GM19099 (cell line): ENCODE results near the gene CPSF6.

ENCODE experiments used
- POLR2A ChIP-seq: IDR thresholded peaks from 3 replicates; pipeline ENCODE4 v1.6.1; 2011; ENCODE audit warnings: low read depth; ENCODE audit not compliant: insufficient read length; ENCODE audit errors: extremely low read depth

The CPSF6 gene

DNA sequence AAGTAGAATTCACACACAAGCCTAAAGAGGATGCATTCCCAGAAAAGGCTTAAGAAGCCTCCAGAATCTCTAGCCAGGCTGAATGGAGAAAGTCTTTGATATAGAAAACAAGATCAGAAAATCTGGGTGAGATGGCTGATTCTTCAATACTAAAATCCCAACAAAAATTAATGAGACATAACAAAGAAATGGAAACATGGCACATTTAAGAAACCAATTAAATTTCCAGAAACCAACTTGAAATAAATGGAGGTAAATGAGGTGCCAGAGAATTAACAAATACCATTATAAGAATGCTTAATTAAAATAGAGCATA is 51.9 kb downstream of the CPSF6 start:
- TF ChIP-seq POLR2A, result no peak

DNA sequence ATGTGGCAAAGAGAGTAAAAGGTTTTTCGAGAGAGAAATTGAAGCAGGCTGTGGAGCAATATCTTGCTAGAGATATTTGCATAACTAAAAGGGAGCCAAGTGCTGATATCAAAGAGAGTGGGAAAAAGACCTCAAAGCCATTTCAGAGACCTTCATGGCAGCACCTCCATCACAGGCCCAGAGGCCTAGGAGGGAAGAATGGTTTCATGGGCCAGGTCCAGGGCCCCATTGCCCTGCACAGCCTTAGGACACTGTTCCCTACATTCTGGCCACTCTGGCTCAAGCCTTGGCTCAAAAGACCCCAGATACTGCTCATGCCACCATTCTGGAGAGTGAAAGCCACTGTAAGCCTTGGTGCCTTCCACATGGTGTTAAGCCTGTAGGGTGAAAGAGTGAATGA is 58.8 kb downstream of the CPSF6 start:
- no peak for TF ChIP-seq POLR2A

- TF ChIP-seq POLR2A, result no peak
Measured at GRCh38 chr12:69298947-69299346, 59.6 kb downstream of the CPSF6 start.

DNA sequence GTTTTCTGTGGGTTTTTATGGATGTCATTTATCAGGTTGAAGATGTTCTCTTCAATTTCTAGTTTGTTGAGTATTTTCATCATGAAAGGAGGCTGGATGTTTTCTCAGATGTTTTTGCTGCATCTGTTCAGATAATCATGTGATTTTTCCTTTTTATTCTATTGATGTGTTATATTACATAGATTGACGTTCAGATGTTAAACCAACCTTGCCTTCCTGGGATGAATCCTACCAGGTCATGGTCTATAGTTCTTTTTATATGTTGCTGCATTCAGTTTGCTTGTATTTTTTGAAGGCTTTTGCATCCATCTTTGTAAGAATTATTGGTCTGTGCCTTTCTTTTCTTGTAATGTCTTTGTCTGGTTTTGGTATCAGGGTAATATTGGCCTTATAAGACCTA is 64.9 kb downstream of the CPSF6 start:
- TF ChIP-seq POLR2A, result no peak

GRCh38 chr12:69309461-69309860 is 70.1 kb downstream of the CPSF6 start:
- TF ChIP-seq POLR2A, result no peak

- no peak for TF ChIP-seq POLR2A
Measured at GRCh38 chr12:69313209-69313608, 73.8 kb downstream of the CPSF6 start.

DNA sequence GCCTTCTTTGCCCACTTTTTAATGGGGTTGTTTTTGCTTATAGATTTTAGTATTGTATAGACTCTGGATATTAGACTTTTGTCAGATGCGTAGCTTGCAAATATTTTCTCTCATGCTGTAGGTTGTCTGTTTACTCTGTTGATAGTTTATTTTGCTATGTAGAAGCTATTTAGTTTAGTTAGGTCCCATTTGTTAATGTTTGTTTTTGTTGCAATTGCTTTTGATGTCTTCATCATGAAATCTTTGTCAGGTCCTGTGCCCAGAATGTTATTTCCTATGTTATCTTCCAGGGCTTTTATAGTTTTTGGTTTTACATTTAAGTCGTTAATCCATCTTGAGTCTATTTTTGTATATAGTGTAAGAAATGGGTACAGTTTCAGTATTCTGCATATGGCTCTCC is 78.9 kb downstream of the CPSF6 start:
- TF ChIP-seq POLR2A, result no peak

DNA sequence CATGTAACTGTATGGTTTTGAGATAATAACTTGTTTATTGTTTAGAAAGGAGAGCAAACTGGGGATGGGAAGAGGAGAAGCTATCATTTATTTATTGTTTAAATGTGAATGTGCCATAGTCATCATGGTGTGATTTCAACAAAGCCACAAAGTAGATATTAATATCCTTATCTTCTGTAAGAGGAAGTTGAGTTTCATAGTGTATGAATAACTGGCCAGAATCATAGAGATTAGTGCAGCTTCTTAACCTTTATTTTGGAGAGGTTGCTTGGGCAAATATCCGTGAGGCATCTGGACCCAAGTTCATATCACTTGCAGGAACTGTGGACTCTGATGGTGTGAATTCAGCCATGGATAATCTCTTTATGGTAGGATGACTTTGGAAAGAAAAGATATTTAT is 82.0 kb downstream of the CPSF6 start:
- no peak for TF ChIP-seq POLR2A
